ENCODE data around the gene ZNF587B.
"Not testable (repeated sequence)": the region's sequence is repeated elsewhere in the genome, so short reads cannot be mapped to it uniquely, and the experiment has no call there.

Gene ZNF587B

GRCh38 chr19:57823608-57824007 lies 6.5 kb upstream of the ZNF587B start:
- H3K27ac ChIP-seq; H4K20me1 ChIP-seq (ENCODE audit: insufficient read depth); H2AFZ ChIP-seq (ENCODE audit: low read depth); H3K4me2 ChIP-seq; H3K9ac ChIP-seq; H3K4me1 ChIP-seq (ENCODE audit: low read depth, poor library complexity, severe bottlenecking); H3K4me3 ChIP-seq (IDR thresholded peaks at IDR 0.05; ENCODE audit: insufficient read depth, low read depth, low read length); H3K27me3 ChIP-seq (ENCODE audit: insufficient read depth, low read depth); H3K36me3 ChIP-seq (ENCODE audit: insufficient read depth): not testable (repeated sequence)
- peaks cover 82% of the 10 kb centered on the region for H3K79me2 ChIP-seq (ENCODE audit: insufficient read depth, low read depth)

GRCh38 chr19:57825511-57825910 lies 4.6 kb upstream of the ZNF587B start:
- H3K4me3 ChIP-seq (IDR thresholded peaks at IDR 0.05; ENCODE audit: insufficient read depth, low read depth, low read length) = no peak overlapping the region
- H3K9ac ChIP-seq = no peak overlapping the region
- H3K79me2 ChIP-seq (ENCODE audit: insufficient read depth, low read depth) = peaks cover 89% of the 10 kb centered on the region
- H3K27me3 ChIP-seq (ENCODE audit: insufficient read depth, low read depth) = no peaks in the 10 kb centered on the region
- H2AFZ ChIP-seq (ENCODE audit: low read depth) = no peak overlapping the region
- H3K36me3 ChIP-seq (ENCODE audit: insufficient read depth) = no peaks in the 10 kb centered on the region; the same call in 1 of the 2 replicates
- H3K4me2 ChIP-seq = no peak overlapping the region
- H3K4me1 ChIP-seq (ENCODE audit: low read depth, poor library complexity, severe bottlenecking) = peaks cover 3% of the 10 kb centered on the region
- no peak overlapping the region for H3K27ac ChIP-seq
- 0 out of 2 replicates have a peak, but pooled peaks cover 5% of the 10 kb centered on the region for H4K20me1 ChIP-seq (ENCODE audit: insufficient read depth)
- TF ChIP-seq, protein P1, sequence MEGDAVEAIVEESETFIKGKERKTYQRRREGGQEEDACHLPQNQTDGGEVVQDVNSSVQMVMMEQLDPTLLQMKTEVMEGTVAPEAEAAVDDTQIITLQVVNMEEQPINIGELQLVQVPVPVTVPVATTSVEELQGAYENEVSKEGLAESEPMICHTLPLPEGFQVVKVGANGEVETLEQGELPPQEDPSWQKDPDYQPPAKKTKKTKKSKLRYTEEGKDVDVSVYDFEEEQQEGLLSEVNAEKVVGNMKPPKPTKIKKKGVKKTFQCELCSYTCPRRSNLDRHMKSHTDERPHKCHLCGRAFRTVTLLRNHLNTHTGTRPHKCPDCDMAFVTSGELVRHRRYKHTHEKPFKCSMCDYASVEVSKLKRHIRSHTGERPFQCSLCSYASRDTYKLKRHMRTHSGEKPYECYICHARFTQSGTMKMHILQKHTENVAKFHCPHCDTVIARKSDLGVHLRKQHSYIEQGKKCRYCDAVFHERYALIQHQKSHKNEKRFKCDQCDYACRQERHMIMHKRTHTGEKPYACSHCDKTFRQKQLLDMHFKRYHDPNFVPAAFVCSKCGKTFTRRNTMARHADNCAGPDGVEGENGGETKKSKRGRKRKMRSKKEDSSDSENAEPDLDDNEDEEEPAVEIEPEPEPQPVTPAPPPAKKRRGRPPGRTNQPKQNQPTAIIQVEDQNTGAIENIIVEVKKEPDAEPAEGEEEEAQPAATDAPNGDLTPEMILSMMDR (conservative IDR thresholded peaks at IDR 0.05; ENCODE audit: low read depth, low read length) = no peak

GRCh38 chr19:57829316-57829715 lies 783 bp upstream of the ZNF587B start:
- H3K4me2 ChIP-seq = no peak overlapping the region
- H3K4me3 ChIP-seq (IDR thresholded peaks at IDR 0.05; ENCODE audit: insufficient read depth, low read depth, low read length) = no peak overlapping the region
- H4K20me1 ChIP-seq (ENCODE audit: insufficient read depth) = 0 out of 2 replicates have a peak, but pooled peaks cover 5% of the 10 kb centered on the region
- H3K36me3 ChIP-seq (ENCODE audit: insufficient read depth) = no peaks in the 10 kb centered on the region; the same call in 1 of the 2 replicates
- no peaks in the 10 kb centered on the region for H3K27me3 ChIP-seq (ENCODE audit: insufficient read depth, low read depth)
- no peak overlapping the region for H3K9ac ChIP-seq
- no peaks in the 10 kb centered on the region for H3K4me1 ChIP-seq (ENCODE audit: low read depth, poor library complexity, severe bottlenecking)
- no peak overlapping the region for H2AFZ ChIP-seq (ENCODE audit: low read depth)
- peaks cover 74% of the 10 kb centered on the region for H3K79me2 ChIP-seq (ENCODE audit: insufficient read depth, low read depth)
- TF ChIP-seq, protein P1 (conservative IDR thresholded peaks at IDR 0.05; ENCODE audit: low read depth, low read length) = no peak
- no peak overlapping the region for H3K27ac ChIP-seq

DNA sequence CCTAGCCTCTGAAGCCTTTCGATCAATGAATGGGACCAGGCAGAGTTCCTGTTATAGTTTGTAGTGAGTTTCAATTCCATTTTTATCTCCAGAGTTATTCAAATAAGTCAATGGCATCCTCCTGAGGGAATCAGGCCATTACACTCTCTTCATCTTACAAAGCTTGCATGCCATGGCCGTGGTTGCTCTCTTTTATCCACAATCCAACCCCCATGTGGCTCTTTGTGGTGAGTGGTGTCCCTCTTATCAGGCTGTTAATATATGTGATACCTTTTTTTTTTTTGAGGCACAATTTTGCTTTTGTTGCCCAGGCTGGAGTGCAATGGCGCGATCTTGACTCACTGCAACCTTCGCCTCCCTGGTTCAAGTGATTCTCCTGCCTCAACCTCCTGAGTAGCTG lies 6.9 kb downstream of the ZNF587B start:
- Histone ChIP-seq H3K79me2 (ENCODE audit: insufficient read depth, low read depth) (peaks cover 29% of the 10 kb centered on the region; the same call in 1 of the 2 replicates), H3K36me3 (ENCODE audit: insufficient read depth) (peaks cover 12% of the 10 kb centered on the region; the same call in 1 of the 2 replicates)
- not testable (repeated sequence) for H3K4me1 ChIP-seq (ENCODE audit: low read depth, poor library complexity, severe bottlenecking); H3K27me3 ChIP-seq (ENCODE audit: insufficient read depth, low read depth); H2AFZ ChIP-seq (ENCODE audit: low read depth); H3K9ac ChIP-seq; H3K27ac ChIP-seq; H4K20me1 ChIP-seq (ENCODE audit: insufficient read depth); H3K4me3 ChIP-seq (IDR thresholded peaks at IDR 0.05; ENCODE audit: insufficient read depth, low read depth, low read length); H3K4me2 ChIP-seq

- peaks cover 22% of the 10 kb centered on the region; the same call in 1 of the 2 replicates for H3K79me2 ChIP-seq (ENCODE audit: insufficient read depth, low read depth)
- H3K36me3 ChIP-seq (ENCODE audit: insufficient read depth) = peaks cover 13% of the 10 kb centered on the region; the same call in 1 of the 2 replicates
Observed at GRCh38 chr19:57838622-57839191, 8.6 kb downstream of the ZNF587B start.

More at GRCh38 chr19:57838622-57839191, 8.6 kb downstream of the ZNF587B start:
- H3K27ac ChIP-seq; H3K4me1 ChIP-seq (ENCODE audit: low read depth, poor library complexity, severe bottlenecking); H3K9ac ChIP-seq; H3K27me3 ChIP-seq (ENCODE audit: insufficient read depth, low read depth); H3K4me2 ChIP-seq; H3K4me3 ChIP-seq (IDR thresholded peaks at IDR 0.05; ENCODE audit: insufficient read depth, low read depth, low read length); H4K20me1 ChIP-seq (ENCODE audit: insufficient read depth); H2AFZ ChIP-seq (ENCODE audit: low read depth): not testable (repeated sequence)
